HG03064 (cell line): ENCODE measurements around the gene USP54.
"Not testable (repeated sequence)": the region's sequence is repeated elsewhere in the genome, so short reads cannot be mapped to it uniquely, and the experiment has no call there.

Experiments
- ATAC-seq: cut with Tn5 transposase; IDR thresholded peaks from one replicate; pipeline ENCODE4 v1.9.1; 2021; ENCODE audit warnings: low read depth; ENCODE audit not compliant: unreplicated experiment

USP54 gene, protein sequence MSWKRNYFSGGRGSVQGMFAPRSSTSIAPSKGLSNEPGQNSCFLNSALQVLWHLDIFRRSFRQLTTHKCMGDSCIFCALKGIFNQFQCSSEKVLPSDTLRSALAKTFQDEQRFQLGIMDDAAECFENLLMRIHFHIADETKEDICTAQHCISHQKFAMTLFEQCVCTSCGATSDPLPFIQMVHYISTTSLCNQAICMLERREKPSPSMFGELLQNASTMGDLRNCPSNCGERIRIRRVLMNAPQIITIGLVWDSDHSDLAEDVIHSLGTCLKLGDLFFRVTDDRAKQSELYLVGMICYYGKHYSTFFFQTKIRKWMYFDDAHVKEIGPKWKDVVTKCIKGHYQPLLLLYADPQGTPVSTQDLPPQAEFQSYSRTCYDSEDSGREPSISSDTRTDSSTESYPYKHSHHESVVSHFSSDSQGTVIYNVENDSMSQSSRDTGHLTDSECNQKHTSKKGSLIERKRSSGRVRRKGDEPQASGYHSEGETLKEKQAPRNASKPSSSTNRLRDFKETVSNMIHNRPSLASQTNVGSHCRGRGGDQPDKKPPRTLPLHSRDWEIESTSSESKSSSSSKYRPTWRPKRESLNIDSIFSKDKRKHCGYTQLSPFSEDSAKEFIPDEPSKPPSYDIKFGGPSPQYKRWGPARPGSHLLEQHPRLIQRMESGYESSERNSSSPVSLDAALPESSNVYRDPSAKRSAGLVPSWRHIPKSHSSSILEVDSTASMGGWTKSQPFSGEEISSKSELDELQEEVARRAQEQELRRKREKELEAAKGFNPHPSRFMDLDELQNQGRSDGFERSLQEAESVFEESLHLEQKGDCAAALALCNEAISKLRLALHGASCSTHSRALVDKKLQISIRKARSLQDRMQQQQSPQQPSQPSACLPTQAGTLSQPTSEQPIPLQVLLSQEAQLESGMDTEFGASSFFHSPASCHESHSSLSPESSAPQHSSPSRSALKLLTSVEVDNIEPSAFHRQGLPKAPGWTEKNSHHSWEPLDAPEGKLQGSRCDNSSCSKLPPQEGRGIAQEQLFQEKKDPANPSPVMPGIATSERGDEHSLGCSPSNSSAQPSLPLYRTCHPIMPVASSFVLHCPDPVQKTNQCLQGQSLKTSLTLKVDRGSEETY (N-terminal part only)

DNA sequence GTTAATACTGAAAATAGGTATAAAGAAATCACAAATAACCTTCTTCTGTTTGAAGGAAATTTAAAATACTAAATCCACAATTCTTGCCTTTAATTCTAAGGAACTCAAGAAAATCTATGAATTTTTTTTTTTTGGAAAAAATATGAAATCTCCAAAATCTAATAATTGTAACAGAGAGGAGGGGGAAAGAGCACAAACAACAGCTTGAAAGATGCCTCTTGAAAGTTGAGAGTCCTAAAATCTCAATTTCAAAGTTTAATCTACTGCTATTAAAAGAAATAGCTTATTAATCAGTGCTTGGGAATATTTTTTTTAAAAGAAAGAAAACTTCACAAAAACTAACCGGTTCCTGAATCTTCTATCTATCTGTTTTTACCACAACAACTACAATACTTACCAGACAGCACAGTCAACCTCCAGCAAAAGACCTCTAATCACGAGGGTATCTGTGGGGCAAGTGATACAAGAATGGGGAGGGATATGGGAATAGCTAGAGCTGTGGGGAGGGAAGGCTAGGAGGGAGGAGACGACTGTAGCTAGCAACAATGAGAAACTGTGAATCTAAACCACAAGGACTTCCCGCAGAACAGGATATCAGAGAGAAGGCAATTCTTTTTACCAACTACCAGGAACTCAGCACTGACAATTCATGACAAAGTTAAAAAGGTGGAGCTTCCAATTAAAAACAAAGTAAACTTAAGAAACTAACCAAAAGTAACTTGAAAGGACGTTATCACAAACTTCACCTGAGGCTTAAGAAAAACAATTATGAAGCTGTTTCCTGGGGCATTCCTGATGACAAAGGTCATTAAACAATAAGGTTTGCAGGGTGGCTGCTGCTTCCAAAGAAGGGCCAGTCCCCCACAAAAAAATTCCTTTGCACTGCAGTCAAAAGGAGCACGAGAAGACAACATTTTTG lies at the start of gene USP54:
USP54 (minus strand) TSS at position 462 of the 919 bp plus-strand sequence. CDS start 15,684 bp downstream, outside the sequence.
- ATAC-seq = no peak

DNA sequence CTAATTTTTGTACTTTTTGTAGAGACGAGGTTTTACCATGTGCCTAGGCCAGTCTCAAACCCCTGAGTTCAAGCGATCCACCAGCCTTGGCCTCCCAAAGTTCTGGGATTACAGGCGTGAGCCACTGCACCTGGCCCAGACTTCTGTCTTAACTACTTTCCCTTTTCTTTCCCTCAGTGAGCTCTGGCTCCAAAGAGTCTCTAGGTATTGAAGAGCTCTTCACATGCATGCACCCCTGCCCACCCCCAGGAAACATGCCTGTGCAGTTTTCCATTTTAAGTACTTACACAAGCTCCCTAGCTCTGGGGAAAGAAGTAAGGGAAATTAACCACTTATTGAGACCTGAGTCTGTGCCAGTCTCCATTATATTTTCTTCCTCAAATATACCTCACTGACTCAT lies 48.1 kb upstream of the USP54 start:
- no peak for ATAC-seq

DNA sequence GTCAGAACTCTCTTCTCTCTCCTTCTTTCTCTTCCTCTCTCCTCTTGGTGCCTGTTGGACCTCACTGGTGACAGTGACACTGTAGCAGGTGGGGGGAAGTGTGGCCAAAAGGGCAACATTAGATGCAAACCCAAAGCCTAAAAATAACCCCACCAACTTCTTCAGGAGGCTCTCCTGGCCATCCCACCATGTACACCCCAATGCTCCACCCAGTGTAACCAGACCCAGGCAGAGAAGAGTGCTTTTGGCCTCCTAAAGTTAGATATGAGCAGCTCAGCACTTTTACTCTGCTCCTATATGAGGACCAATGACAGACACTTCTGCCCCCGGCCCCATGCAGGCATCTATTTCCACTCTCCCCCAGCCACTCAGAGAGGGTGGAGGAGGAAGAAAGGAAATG lies 44.6 kb upstream of the USP54 start:
- no peak for ATAC-seq

DNA sequence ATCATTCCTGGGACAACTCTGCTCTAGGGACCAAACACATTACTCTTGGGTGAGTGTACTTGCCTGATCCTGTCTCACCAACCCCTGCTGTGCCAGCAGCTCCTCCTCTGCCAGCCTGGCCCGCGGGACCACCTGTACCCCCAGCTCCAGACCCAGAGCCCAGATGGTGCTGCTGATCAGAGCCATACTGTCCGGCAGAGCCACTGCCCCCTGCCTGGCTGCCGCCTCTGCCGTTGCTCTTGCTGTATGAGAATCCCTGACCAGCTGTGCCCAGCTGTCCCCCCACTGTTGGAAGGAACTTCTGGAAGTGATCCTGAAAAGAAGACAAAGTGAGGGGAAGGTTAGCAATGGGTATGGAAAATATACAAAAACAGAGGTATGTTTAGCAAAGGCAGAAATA lies 43.3 kb upstream of the USP54 start:
- ATAC-seq = no peak

DNA sequence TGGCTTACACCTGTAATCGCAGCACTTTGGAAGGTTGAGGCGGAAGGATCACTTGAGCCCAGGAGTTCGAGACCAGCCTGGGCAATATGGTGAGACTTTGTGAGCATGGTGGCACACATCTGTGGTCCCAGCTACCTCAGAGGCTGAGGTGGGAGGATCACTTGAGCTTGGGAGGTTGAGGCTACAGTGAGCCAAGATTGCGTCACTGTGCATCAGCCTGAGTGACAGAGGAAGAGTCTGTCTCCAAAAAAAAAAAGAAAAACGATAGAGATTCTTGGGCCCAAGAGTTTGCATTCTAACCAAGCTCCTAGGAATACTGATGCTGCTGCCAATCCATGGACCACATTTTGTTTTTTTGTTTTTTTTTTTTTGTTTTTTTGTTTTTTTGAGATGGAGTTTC lies 38.0 kb upstream of the USP54 start:
- ATAC-seq = no peak

DNA sequence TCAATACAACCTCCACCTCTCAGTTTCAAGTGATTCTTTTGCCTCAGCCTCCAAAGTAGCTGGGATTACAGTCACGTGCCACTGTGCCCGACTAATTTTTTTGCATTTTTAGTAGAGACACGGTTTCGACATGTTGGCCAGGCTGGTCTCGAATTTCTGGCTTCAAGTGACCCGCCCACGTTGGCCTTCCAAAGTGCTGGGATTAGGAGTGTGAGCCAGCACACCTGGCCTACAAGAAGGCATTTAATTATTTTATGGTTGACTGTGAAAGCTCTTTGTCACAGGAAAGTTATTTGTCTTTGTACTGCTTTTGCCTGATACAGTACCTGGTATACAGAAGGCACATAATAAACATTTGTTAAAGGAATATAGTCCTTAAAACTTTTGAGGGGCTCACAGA lies 37.3 kb upstream of the USP54 start:
- ATAC-seq = no peak

DNA sequence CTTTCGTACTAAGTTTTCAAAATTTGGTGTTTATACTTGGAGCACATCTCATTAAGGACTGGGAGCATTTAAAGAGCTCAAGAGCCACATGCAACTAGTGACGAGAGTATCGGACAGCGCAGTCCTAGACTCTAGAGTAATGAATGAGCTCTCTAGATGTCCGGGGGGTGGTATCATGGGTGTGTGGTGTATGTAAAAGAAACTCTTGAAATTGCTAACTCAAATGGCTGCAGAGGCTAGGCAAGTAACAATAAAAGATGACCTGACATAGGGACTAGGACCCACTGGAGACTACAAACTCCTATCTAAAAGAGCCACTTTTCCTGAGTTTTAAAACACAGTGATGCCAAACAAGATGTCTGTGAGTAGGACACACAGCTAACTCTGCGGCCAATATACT lies 36.2 kb upstream of the USP54 start:
- ATAC-seq = no peak

DNA sequence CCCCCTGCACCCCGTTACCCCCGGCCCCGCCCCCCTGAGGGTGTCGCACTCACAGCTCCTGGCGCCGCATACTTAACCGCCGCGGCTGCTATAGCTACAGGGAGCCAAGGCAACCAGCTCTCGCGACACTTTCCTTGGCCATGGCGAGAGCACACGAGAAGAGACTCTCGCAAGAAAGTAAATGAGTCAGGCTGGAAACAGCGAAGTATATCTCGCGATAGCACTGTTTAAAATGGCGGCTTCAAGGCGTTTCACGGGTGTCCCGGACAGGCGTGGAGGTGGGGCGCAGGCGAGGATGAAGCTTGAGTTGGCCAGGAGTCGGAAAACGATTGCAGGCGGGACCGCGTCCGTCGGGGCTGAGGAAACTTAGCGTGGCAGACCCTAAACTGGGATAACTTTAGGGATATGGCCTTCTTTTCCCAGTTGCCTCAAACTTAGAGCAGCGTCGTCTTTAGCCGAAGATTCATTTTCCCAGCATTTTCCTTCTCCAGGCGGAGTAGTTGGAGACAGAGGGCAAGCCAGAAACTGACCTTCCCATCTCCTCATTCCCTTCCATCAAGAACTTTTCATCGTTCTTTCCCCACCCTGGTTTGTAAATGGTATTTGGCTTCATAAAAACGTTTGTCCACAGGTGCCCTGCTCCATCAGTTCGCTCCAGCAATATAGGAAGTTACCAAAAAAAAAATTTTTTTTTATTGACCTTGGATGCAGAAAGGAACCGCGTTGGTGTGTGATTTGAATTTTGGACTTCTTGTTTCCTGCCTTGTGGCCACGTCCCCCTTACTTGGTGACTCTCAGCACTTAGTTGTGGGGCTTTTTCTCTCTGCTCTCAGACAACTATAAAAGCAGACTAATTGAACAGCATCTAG lies 35.0 kb upstream of the USP54 start:
- peak; percentile 90 for ATAC-seq

DNA sequence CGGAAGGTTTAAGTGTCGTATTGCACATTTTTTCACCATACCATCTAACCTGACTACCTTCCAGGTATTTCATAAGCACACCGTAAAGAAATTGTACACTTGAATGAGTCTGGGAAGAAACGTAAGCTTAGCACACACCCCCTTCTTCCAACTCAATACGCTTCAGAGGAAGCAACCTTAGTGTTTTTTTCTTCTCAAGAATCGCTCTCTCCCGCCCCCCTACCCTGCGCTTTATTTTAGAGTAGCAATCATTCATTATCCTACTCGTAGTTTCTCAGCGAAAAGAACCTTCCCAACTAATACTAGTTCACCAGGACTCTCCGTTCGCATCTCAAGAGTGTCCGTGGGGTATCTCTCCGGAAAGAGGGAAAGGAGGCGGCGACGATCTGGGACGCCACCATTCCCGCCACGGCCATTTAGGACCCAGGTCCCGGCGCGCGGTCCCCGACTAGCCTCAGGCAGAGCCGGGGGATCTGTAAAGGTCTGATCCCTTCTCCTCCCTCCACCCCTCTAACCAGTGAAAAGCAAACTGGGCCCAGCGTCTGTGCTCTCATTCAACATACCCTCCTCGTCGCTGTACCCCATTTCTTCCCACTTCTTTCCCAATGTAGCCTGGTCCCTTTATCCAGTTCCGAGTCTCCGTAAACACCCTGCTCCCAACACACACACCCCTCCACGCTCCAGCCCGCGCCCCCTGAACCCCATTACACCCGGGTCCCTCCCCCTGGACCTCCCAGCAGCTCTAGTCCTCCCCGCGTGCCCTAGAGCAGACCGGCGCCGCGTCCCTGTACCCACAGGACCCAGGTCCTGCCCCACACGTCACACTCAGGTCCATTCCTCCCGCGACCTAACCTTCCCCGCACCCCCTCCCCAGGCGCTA lies 34.1 kb upstream of the USP54 start:
- ATAC-seq = peak; percentile 21

DNA sequence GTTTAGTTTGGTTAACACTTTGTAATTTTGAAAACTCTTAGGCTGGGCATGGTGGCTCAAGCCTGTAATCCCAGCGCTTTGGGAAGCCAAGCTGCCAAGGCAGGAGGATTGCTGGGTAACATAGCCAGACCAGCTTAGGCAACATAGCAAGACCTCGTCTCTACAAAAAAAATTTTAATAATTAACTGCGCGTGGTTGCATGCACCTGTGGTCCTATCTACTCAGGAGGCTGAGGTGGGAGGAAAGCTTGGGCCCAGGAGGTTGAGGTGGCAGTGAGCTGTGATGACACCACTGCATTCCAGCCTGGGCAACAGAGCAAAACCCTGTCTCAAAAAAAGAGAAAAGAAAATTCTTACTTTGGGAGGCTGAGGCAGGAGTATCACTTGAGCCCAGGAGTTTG lies 31.9 kb upstream of the USP54 start:
- ATAC-seq = no peak

DNA sequence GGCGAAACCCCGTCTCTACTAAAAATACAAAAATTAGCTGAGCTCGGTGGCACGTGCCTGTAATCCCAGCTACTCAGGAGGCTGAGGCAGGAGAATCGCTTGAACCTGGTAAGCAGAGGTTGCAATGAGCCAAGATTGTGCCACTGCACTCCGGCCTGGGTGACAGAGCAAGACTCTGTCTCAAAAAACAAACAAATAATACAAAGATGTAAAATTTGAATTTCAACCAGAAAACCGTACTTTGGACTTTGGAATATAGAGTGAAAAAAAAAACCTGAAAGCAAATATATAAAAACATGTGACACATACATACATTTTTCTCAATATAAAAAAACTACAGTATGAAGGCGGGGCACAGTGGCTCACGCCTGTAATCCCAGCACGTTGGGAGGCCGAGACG lies 29.8 kb upstream of the USP54 start:
- not testable (repeated sequence) for ATAC-seq

DNA sequence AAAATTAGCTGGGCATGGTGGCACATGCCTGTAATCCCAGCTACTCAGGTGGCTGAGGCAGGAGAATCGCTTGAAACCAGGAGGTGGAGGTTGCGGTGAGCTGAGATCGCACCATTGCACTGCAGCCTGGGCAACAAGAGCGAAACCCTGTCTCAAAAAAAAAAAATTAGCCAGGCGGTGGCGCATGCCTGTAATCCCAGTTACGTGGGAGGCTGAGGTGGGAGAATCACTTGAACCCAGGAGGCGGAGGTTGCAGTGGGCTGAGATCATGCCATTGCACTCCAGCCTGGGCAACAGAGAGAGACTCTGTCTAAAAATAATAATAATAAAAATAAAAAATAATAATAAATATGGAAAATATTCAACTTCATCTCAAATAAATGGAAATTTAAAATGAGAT lies 26.0 kb upstream of the USP54 start:
- ATAC-seq = not testable (repeated sequence)

DNA sequence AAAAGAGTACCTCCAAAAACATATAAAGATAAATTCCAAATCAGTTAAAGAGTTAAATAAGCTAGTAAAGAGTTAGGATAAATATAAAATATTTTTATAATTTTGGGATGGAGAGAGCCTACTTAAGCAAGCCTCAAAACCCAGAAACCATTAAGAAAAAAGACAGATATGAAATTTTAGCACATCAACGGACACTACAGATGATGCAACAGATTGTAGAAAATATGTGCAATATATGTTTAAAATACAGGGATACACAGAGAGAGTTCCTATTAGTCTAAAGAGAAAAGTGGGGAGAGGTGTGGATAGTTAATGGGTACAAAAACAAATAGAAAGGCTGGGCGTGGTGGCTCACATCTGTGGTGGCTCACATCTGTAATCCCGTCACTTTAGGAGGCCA lies 23.6 kb upstream of the USP54 start:
- no peak for ATAC-seq

DNA sequence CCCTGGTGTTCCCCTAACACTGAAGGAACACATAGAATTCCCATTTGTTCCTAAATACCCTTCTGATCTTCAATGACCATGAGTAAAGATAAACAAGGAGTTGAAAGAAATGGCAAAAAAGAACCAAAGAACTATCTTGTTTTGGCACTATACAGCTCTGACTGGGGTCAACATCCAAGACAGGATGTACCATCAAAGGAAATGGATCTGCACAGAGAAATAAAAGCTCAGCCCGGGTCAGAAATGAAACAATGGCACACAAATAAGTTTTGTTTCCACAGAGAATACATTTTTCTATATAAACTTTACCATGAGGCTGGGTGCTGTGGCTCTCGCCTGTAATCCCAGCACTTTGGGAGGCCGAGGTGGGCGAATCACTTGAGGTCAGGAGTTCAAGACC lies 18.0 kb upstream of the USP54 start:
- ATAC-seq = no peak

DNA sequence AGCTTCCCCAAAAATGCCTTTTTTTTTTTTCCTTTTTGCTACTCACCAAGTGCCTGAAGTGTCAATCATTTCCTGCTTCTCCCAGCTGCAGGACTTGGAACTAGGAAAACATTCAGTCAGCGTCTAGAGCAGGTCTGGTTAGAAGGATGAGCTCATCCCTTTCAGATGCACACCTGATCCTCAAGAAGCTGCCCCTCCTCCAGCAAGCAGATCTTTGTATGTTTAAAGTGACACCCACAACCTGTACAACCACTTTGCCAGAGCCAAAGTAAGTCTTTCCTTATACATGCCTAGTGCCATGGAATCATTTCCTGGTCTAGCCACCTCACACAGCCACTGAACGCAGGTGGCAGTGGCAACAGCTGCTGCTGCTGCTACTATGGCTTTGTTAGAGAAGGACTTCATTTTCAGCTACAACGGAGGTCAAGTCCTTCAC lies 10.4 kb upstream of the USP54 start:
- no peak for ATAC-seq

DNA sequence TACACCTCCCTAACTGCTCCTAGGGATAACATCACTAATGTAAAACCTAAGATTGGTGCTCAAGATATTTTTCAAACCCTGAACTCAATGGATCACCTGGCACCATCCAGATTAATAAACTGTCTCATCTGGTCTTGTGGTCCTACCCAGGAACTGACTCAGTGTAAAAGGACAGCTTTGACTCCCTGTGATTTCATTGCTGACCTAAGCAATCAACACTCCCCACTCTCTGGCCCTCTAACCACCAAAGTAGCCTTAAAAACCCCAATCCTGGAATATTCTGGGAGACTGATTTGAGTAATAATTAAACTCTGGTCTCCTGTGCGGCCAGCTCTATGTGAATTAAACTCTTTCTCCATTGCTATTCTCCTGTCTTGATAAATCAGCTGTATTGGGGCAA lies 6.2 kb upstream of the USP54 start:
- no peak for ATAC-seq

DNA sequence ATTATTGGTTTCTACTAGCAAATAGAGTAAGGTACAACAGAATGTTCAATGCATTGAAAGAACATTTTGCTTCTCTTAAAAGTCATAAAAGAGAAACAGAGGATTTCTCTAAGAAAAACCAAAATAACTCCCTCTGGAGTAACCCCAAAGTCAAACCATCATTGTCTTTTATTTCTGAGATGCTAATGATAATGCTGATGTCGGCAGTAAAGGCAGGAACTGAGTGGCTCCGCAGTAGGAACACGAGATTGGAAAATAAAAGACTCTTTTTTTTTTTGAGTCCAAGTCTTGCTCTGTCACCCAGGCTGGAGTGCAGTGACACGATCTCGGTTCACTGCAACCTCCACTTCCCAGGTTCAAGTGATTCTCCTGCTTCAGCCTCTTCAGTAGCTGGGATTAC lies 2.7 kb upstream of the USP54 start:
- ATAC-seq = no peak

DNA sequence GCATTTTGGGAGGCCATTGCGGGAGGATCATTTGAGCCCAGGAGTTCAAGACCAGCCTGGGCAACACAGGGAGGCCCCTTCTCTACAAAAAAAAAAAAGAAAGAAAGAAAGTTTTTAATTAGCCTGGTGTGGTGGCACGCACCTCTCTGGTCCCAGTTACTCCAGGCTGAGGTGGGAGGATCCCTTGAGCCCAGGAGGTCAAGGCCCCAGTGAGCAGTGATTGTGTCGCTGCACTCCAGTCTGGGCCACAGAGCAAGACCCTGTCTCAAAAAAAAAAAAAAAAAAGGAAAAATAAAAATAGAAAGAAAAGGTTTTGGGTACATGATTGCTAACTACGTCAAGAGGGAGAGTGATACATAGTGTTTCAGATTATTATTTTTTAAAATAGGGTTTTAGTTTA lies 2.0 kb upstream of the USP54 start:
- no peak for ATAC-seq
